IMR-90 (cell line): ENCODE results near the gene MAK. TPM values are rescaled to one million over a fixed set of nuclear protein-coding genes. Genes with fewer than 3 reads are reported as not detected.

Experiments used
- ATAC-seq: fragments of 200-7000 bp; cut with Tn5 transposase; 2 replicates; pipeline ENCODE4 v1.9.1; 2020; ENCODE audit warnings: low read depth, mild to moderate bottlenecking, moderate library complexity
- BruUV-seq: library from RNA; stranded (reverse); fragments of 400-500 nt; replicated peaks from 2 replicates; lab custom pipeline; 2021; lab: Mats Ljungman, UMichigan
- CTCF ChIA-PET: fragments of 300-600 bp; formaldehyde crosslinking; extraction: SDS; loops from one replicate; lab custom pipeline; 2021; ENCODE audit warnings: antibody characterized with exemption; lab: Yijun Ruan, JAX
- POLR2A ChIA-PET: fragments of 300-600 bp; sonication (Branson Sonifier 250); formaldehyde crosslinking; loops from one replicate; lab custom pipeline; 2022; ENCODE audit warnings: antibody characterized with exemption; ENCODE audit not compliant: unreplicated experiment; lab: Charles Lee
- DNase-seq: peaks from one replicate; pipeline ENCODE4 v3.0.0; 2013
- H2AFZ ChIP-seq: replicated peaks from 2 replicates; pipeline ENCODE3; 2013; ENCODE audit warnings: low read length, mild to moderate bottlenecking; ENCODE audit not compliant: poor library complexity
- H2AK5ac ChIP-seq: 2 replicates; pipeline ENCODE4 v1.6.1; 2013; ENCODE audit warnings: low read depth, low read length, inconsistent platforms
- H2AK9ac ChIP-seq: replicated peaks from 2 replicates; pipeline ENCODE3; 2013; ENCODE audit warnings: mild to moderate bottlenecking, low read depth, low read length, moderate library complexity; ENCODE audit not compliant: poor library complexity
- H2BK120ac ChIP-seq: 2 replicates; pipeline ENCODE4 v1.6.1; 2013; ENCODE audit warnings: low read depth, low read length, inconsistent platforms
- H2BK15ac ChIP-seq: 3 replicates; pipeline ENCODE4 v1.6.1; 2013; ENCODE audit warnings: low read depth, low read length, inconsistent platforms
- H2BK20ac ChIP-seq: 2 replicates; pipeline ENCODE4 v1.6.1; 2013; ENCODE audit warnings: low read depth, mild to moderate bottlenecking, inconsistent platforms, low read length, moderate library complexity
- H2BK5ac ChIP-seq: 2 replicates; pipeline ENCODE4 v1.6.1; 2013; ENCODE audit warnings: mild to moderate bottlenecking, low read depth, low read length, inconsistent platforms; ENCODE audit not compliant: poor library complexity, severe bottlenecking
- H3K14ac ChIP-seq: replicated peaks from 2 replicates; pipeline ENCODE4 v1.6.1; 2013; ENCODE audit warnings: low read depth, low read length, inconsistent platforms
- H3K18ac ChIP-seq: 2 replicates; pipeline ENCODE4 v1.6.1; 2013; ENCODE audit warnings: low read depth, low read length, control low read depth
- H3K23ac ChIP-seq: 2 replicates; pipeline ENCODE4 v1.6.1; 2013; ENCODE audit warnings: low read depth, low read length, inconsistent platforms
- H3K27ac ChIP-seq: 2 replicates; pipeline ENCODE4 v1.5.1; 2013; ENCODE audit warnings: mild to moderate bottlenecking, control low read depth, low read length; ENCODE audit not compliant: insufficient read depth
- H3K27me3 ChIP-seq: 2 replicates; pipeline ENCODE4 v1.6.1; 2013; ENCODE audit warnings: low read length; ENCODE audit not compliant: control insufficient read depth, insufficient read depth
- H3K36me3 ChIP-seq: 2 replicates; pipeline ENCODE4 v1.6.1; 2013; ENCODE audit warnings: low read length, mixed read lengths; ENCODE audit not compliant: control insufficient read depth, insufficient read depth
- H3K4ac ChIP-seq: 2 replicates; pipeline ENCODE4 v1.6.1; 2013; ENCODE audit warnings: low read depth, low read length, inconsistent platforms
- H3K4me1 ChIP-seq: 2 replicates; pipeline ENCODE4 v1.6.1; 2013; ENCODE audit warnings: low read length, mixed read lengths; ENCODE audit not compliant: control insufficient read depth, insufficient read depth
- H3K4me2 ChIP-seq: 2 replicates; pipeline ENCODE4 v1.6.1; 2013; ENCODE audit warnings: low read depth, mild to moderate bottlenecking, control low read depth, low read length, moderate library complexity
- H3K4me3 ChIP-seq: 2 replicates; pipeline ENCODE4 v1.5.1; 2013; ENCODE audit warnings: low read depth, mild to moderate bottlenecking, control low read depth, low read length, moderate library complexity; ENCODE audit not compliant: insufficient read depth
- H3K56ac ChIP-seq: 2 replicates; pipeline ENCODE4 v1.6.1; 2013; ENCODE audit warnings: low read length, inconsistent platforms; ENCODE audit not compliant: insufficient read depth; ENCODE audit errors: extremely low read depth
- H3K79me1 ChIP-seq, 2 experiments: 2 replicates each; pipeline ENCODE4 v1.6.1; 2013; ENCODE audit warnings: low read length in 2 of 2, inconsistent platforms in 1 of 2, low read depth in 1 of 2
- H3K9ac ChIP-seq: 2 replicates; pipeline ENCODE4 v1.6.1; 2013; ENCODE audit warnings: low read depth, low read length, control low read depth
- H3K9me1 ChIP-seq: 2 replicates; pipeline ENCODE4 v1.6.1; 2013; ENCODE audit warnings: low read length, inconsistent platforms; ENCODE audit not compliant: insufficient read depth
- H3K9me3 ChIP-seq: 2 replicates; pipeline ENCODE4 v1.6.1; 2013; ENCODE audit warnings: low read length; ENCODE audit not compliant: control insufficient read depth, insufficient read depth
- H4K20me1 ChIP-seq: 2 replicates; pipeline ENCODE4 v1.6.1; 2013; ENCODE audit warnings: low read length, inconsistent platforms; ENCODE audit not compliant: insufficient read depth
- H4K5ac ChIP-seq: 2 replicates; pipeline ENCODE4 v1.6.1; 2013; ENCODE audit warnings: mild to moderate bottlenecking, low read depth, low read length, control low read depth
- H4K8ac ChIP-seq, 2 experiments: 2 replicates each; pipeline ENCODE4 v1.6.1; 2013; ENCODE audit warnings: low read depth in 2 of 2, low read length in 2 of 2, control low read depth in 1 of 2, inconsistent platforms in 1 of 2
- H4K91ac ChIP-seq: 2 replicates; pipeline ENCODE4 v1.6.1; 2013; ENCODE audit warnings: low read depth, low read length, inconsistent platforms; ENCODE audit not compliant: insufficient read depth
- BHLHE40 ChIP-seq: fragments of 150-350 bp; IDR thresholded peaks from 2 replicates; pipeline ENCODE4 v1.6.1; 2016; ENCODE audit warnings: mild to moderate bottlenecking, low read depth, low read length
- CEBPB ChIP-seq: IDR thresholded peaks from 2 replicates; pipeline ENCODE4 v1.6.1; 2012; ENCODE audit warnings: low read depth, low read length, improper control_type of control experiment
- CHD1 ChIP-seq: IDR thresholded peaks from 2 replicates; pipeline ENCODE4 v1.6.1; 2012; ENCODE audit warnings: low read depth, low read length, improper control_type of control experiment
- CTCF ChIP-seq: conservative IDR thresholded peaks from 2 replicates; pipeline ENCODE4 v1.5.1; 2012; ENCODE audit warnings: mild to moderate bottlenecking, low read depth, low read length, improper control_type of control experiment
- ELK1 ChIP-seq: fragments of 150-350 bp; IDR thresholded peaks from 2 replicates; pipeline ENCODE4 v1.6.1; 2016; ENCODE audit warnings: low read depth, mild to moderate bottlenecking, low read length, moderate library complexity, borderline replicate concordance
- FOS ChIP-seq: fragments of 150-350 bp; IDR thresholded peaks from 2 replicates; pipeline ENCODE4 v1.6.1; 2016; ENCODE audit warnings: low read depth, low read length
- MAFK ChIP-seq: IDR thresholded peaks from 2 replicates; pipeline ENCODE4 v1.6.1; 2012; ENCODE audit warnings: low read depth, low read length, improper control_type of control experiment
- MAZ ChIP-seq: IDR thresholded peaks from 2 replicates; pipeline ENCODE4 v1.6.1; 2012; ENCODE audit warnings: low read depth, mild to moderate bottlenecking, low read length, improper control_type of control experiment, moderate library complexity, borderline replicate concordance
- MXI1 ChIP-seq: IDR thresholded peaks from 2 replicates; pipeline ENCODE4 v1.6.1; 2012; ENCODE audit warnings: low read depth, mild to moderate bottlenecking, low read length, moderate library complexity, borderline replicate concordance
- NFE2L2 ChIP-seq: fragments of 150-350 bp; IDR thresholded peaks from 2 replicates; pipeline ENCODE4 v1.6.1; 2016; ENCODE audit warnings: low read depth, mild to moderate bottlenecking, low read length
- POLR2A ChIP-seq: IDR thresholded peaks from 2 replicates; pipeline ENCODE4 v1.6.1; 2012; ENCODE audit warnings: mild to moderate bottlenecking, low read depth, low read length
- RAD21 ChIP-seq: IDR thresholded peaks from 2 replicates; pipeline ENCODE4 v1.6.1; 2012; ENCODE audit warnings: low read length, improper control_type of control experiment
- RCOR1 ChIP-seq: IDR thresholded peaks from 2 replicates; pipeline ENCODE4 v1.6.1; 2012; ENCODE audit warnings: mild to moderate bottlenecking, low read length, improper control_type of control experiment; ENCODE audit not compliant: insufficient replicate concordance
- RFX5 ChIP-seq: IDR thresholded peaks from 2 replicates; pipeline ENCODE4 v1.8.0; 2012; ENCODE audit warnings: low read depth, mild to moderate bottlenecking, low read length, moderate library complexity
- SMC3 ChIP-seq: fragments of 150-350 bp; IDR thresholded peaks from 2 replicates; pipeline ENCODE4 v1.6.1; 2016; ENCODE audit warnings: low read depth, mild to moderate bottlenecking, antibody characterized with exemption, low read length, moderate library complexity
- USF2 ChIP-seq: fragments of 150-350 bp; IDR thresholded peaks from 2 replicates; pipeline ENCODE4 v1.6.1; 2017; ENCODE audit warnings: mild to moderate bottlenecking, antibody characterized with exemption, low read length, low read depth
- WGBS, 2 experiments: methylation state at CpG; one replicate each; pipeline versions ENCODE4 v1.1.5 to v1.1.7; 2013; ENCODE audit warnings: missing lambda C conversion rate in 2 of 2; ENCODE audit not compliant: insufficient read length in 1 of 2; ENCODE audit errors: extremely low coverage in 2 of 2; 5-methylcytosine and 5-hydroxymethylcytosine counted together
- dilution Hi-C: fragments of 300-500 bp; cut with HindIII; formaldehyde crosslinking; loops from one replicate; pipeline ENCODE4 v1.14.3; 2018; ENCODE audit warnings: low sequenced_read_pairs; ENCODE audit not compliant: unreplicated experiment
- in situ Hi-C: fragments of 300-500 bp; cut with MboI; formaldehyde crosslinking; loops from 3 replicates; pipeline ENCODE4 v1.14.3; 2019; ENCODE audit warnings: low sequenced_read_pairs, inconsistent platforms, mixed read lengths
- intact Hi-C: fragments of 100-400 bp; cut with micrococcal nuclease; formaldehyde crosslinking; loops from 2 replicates; pipeline ENCODE4 v1.10.0; 2022
- polyA plus RNA-seq, 3 experiments: library from polyadenylated mRNA; depleted of rRNA; stranded (reverse); fragments of >200 nt; gene quantifications; 2 replicates each; pipeline ENCODE4 v1.2.3, GENCODE V29; 2012; ENCODE audit warnings: low replicate concordance in 1 of 3
- total RNA-seq: library from RNA; depleted of rRNA; stranded (reverse); fragments of >200 nt; gene quantifications from 2 replicates; pipeline ENCODE4 v1.2.3, GENCODE V29; 2012

The MAK gene
- total and polyA plus RNA-seq, 2 of the 4 experiments (the other 2 are of a cell fraction): not detected

- H3K18ac ChIP-seq: no peak overlapping the region
- no peak overlapping the region for H4K5ac ChIP-seq
- no CpG with 5 or more reads among the region's 1 CpG for WGBS, 2 experiments
- no peaks in the 10 kb centered on the region for H4K20me1 ChIP-seq
- no peaks in the 10 kb centered on the region for H3K36me3 ChIP-seq
- TF ChIP-seq RAD21: no peak
- TF ChIP-seq FOS: no peak
- no peak for TF ChIP-seq CTCF
- TF ChIP-seq NFE2L2: no peak
- TF ChIP-seq USF2: no peak
- TF ChIP-seq SMC3: no peak
- TF ChIP-seq POLR2A: no peak
- no peak for TF ChIP-seq MAZ
- TF ChIP-seq RCOR1: no peak
- no peak for TF ChIP-seq RFX5
- TF ChIP-seq CHD1: no peak
- no peak for TF ChIP-seq MAFK
- no peak for TF ChIP-seq ELK1
- TF ChIP-seq MXI1: no peak
- TF ChIP-seq BHLHE40: no peak
- no peak for TF ChIP-seq CEBPB
- POLR2A ChIA-PET: interaction anchor here (0.7 kb wide), 1 partner anchor 640 kb away, joined by 3 read pairs; no protein-coding TSS in a partner anchor
- H2BK15ac ChIP-seq: no peak overlapping the region
- H3K9ac ChIP-seq: no peak overlapping the region
- H3K23ac ChIP-seq: no peak overlapping the region
- no peaks in the 10 kb centered on the region for H3K9me1 ChIP-seq
- H3K14ac ChIP-seq: no peak overlapping the region
- no peak overlapping the region for H3K4ac ChIP-seq
- no peak overlapping the region for H4K8ac ChIP-seq
- H2AK5ac ChIP-seq: no peak overlapping the region
- H3K56ac ChIP-seq: no peak overlapping the region
- H3K4me3 ChIP-seq: no peak overlapping the region
- intact Hi-C loops (no loop called here), in situ Hi-C loops (no loop called here), dilution Hi-C loops (no loop called here)
- no peak overlapping the region for H2AFZ ChIP-seq
- peaks cover 9% of the 10 kb centered on the region for H3K27me3 ChIP-seq
- DNase-seq: no peak
- no peaks in the 10 kb centered on the region for H3K4me1 ChIP-seq
- no peak overlapping the region for H3K27ac ChIP-seq
- BruUV-seq: no TSS peak
- no peak for ATAC-seq
- H2AK9ac ChIP-seq: no peak overlapping the region
- H2BK20ac ChIP-seq: no peak overlapping the region
- H2BK120ac ChIP-seq: no peak overlapping the region
- H4K91ac ChIP-seq: no peak overlapping the region
- H3K9me3 ChIP-seq: no peaks in the 10 kb centered on the region
- no peak overlapping the region for H3K4me2 ChIP-seq
- no peak overlapping the region for H2BK5ac ChIP-seq
- CTCF ChIA-PET: no interaction called here
- no peaks in the 10 kb centered on the region for H3K79me1 ChIP-seq
These were observed 35.0 kb upstream of the MAK start for GRCh38 chr6:10873374-10873773.
